Keratinocyte (primary cell): ENCODE results near the gene MAPKBP1. TPM values are rescaled to one million over a fixed set of nuclear protein-coding genes. Genes with fewer than 3 reads are reported as not detected.

ENCODE experiments used
- DNase-seq: peaks from one replicate; pipeline ENCODE4 v3.0.0-alpha.2; 2011; ENCODE audit warnings: low read depth, missing footprints, low spot score
- FAIRE-seq: peaks from 2 replicates; lab custom pipeline; 2011; peaks lifted over from hg19 to GRCh38; lab: Jason Lieb, UNC
- H2AFZ ChIP-seq: 2 replicates; pipeline ENCODE4 v1.6.0; 2012; ENCODE audit warnings: low read length, control low read depth, inconsistent platforms; ENCODE audit not compliant: control insufficient read depth
- H3K27ac ChIP-seq: 2 replicates; pipeline ENCODE4 v1.5.1; 2011; ENCODE audit warnings: low read length; ENCODE audit not compliant: control insufficient read depth, insufficient read depth
- H3K27me3 ChIP-seq: 3 replicates; pipeline ENCODE4 v1.6.0; 2011; ENCODE audit warnings: low read length; ENCODE audit not compliant: control insufficient read depth, insufficient read depth; ENCODE audit errors: extremely low read depth
- H3K36me3 ChIP-seq, 2 experiments: 2 replicates in 1 of 2; 3 replicates in 1 of 2; pipeline ENCODE4 v1.5.1; 2011; ENCODE audit warnings: low read length in 2 of 2, mild to moderate bottlenecking in 1 of 2; ENCODE audit not compliant: control insufficient read depth in 2 of 2, insufficient read depth in 2 of 2; ENCODE audit errors: extremely low read depth in 1 of 2
- H3K4me1 ChIP-seq: 3 replicates; pipeline ENCODE4 v1.5.1; 2011; ENCODE audit warnings: low read length; ENCODE audit not compliant: control insufficient read depth, insufficient read depth; ENCODE audit errors: extremely low read depth
- H3K4me2 ChIP-seq: 3 replicates; pipeline ENCODE4 v1.6.0; 2011; ENCODE audit warnings: low read depth, low read length; ENCODE audit not compliant: control insufficient read depth, insufficient read depth; ENCODE audit errors: extremely low read depth
- H3K4me3 ChIP-seq, 3 experiments: fragments of 200-600 bp in 1 of 3; sonication (generic) in 1 of 3; 2 replicates in 2 of 3; 3 replicates in 1 of 3; pipeline ENCODE4 v1.5.1; 2011 to 2016; ENCODE audit warnings: low read length in 3 of 3, mild to moderate bottlenecking in 3 of 3, control low read depth in 2 of 3, inconsistent platforms in 1 of 3, low read depth in 1 of 3, mixed read lengths in 1 of 3, mixed run types in 1 of 3, moderate library complexity in 1 of 3; ENCODE audit not compliant: control insufficient read depth in 2 of 3, insufficient read depth in 2 of 3; ENCODE audit errors: extremely low read depth in 1 of 3
- H3K79me2 ChIP-seq: 2 replicates; pipeline ENCODE4 v1.6.0; 2012; ENCODE audit warnings: low read length; ENCODE audit not compliant: control insufficient read depth, insufficient read depth
- H3K9ac ChIP-seq: 3 replicates; pipeline ENCODE4 v1.6.0; 2011; ENCODE audit warnings: low read length; ENCODE audit not compliant: control insufficient read depth, insufficient read depth; ENCODE audit errors: extremely low read depth
- H3K9me1 ChIP-seq: 3 replicates; pipeline ENCODE4 v1.6.0; 2011; ENCODE audit warnings: low read length; ENCODE audit not compliant: control insufficient read depth, insufficient read depth; ENCODE audit errors: extremely low read depth
- H3K9me3 ChIP-seq: 2 replicates; pipeline ENCODE4 v1.5.1; 2012; ENCODE audit warnings: low read depth, low read length; ENCODE audit not compliant: control insufficient read depth
- H4K20me1 ChIP-seq: 3 replicates; pipeline ENCODE4 v1.6.0; 2011; ENCODE audit warnings: low read length; ENCODE audit not compliant: control insufficient read depth, insufficient read depth; ENCODE audit errors: extremely low read depth
- CTCF ChIP-seq, 3 experiments: IDR thresholded peaks in 1 of 3; conservative IDR thresholded peaks in 1 of 3; optimal IDR thresholded peaks in 1 of 3; 2 replicates in 2 of 3; 3 replicates in 1 of 3; pipeline versions ENCODE3 to v1.5.1; 2011; ENCODE audit warnings: low read length in 3 of 3, mild to moderate bottlenecking in 3 of 3, moderate library complexity in 2 of 3, control low read depth in 1 of 3, inconsistent platforms in 1 of 3; ENCODE audit not compliant: insufficient read depth in 2 of 3; ENCODE audit errors: extremely low read depth in 1 of 3
- EZH2 ChIP-seq: IDR thresholded peaks from one replicate; pipeline ENCODE4 v1.6.1; 2012; ENCODE audit warnings: inconsistent platforms, mild to moderate bottlenecking, low read length, moderate library complexity
- dilution Hi-C: fragments of 300-500 bp; cut with MboI; formaldehyde crosslinking; loops from one replicate; pipeline ENCODE4 v1.7.0; 2020; ENCODE audit warnings: low sequenced_read_pairs; ENCODE audit not compliant: extremely low pct_ligation_motif_present
- polyA plus RNA-seq, 5 experiments: library from polyadenylated mRNA; depleted of rRNA in 3 of 5; stranded (reverse) in 3 of 5; stranded (forward) in 1 of 5; unstranded in 1 of 5; fragments of >200 nt; gene quantifications; 1 replicate in 1 of 5; 2 replicates in 3 of 5; 3 replicates in 1 of 5; pipeline versions ENCODE4 v1.2.1 to v1.2.3, GENCODE V29; 2011 to 2012; ENCODE audit warnings: missing spikeins in 2 of 5, low read depth in 1 of 5, low replicate concordance in 1 of 5

The MAPKBP1 gene
- polyA plus RNA-seq, 1 donor (not counting 4 experiments of a cell fraction or from before 2014, with no cell fraction given): 18.3 TPM

GRCh38 chr15:41854443-41854842 lies 80.2 kb downstream of the MAPKBP1 start:
- Histone ChIP-seq H3K79me2 (no peaks in the 10 kb centered on the region), H3K27me3 (peaks cover 16% of the 10 kb centered on the region), H2AFZ (no peak overlapping the region), H3K4me3 (no peak overlapping the region), H3K36me3 (no peaks in the 10 kb centered on the region), H3K4me2 (no peak overlapping the region), H3K9ac (no peak overlapping the region), H3K4me1 (peaks cover 10% of the 10 kb centered on the region), H4K20me1 (no peaks in the 10 kb centered on the region), H3K9me1 (no peaks in the 10 kb centered on the region), H3K9me3 (no peaks in the 10 kb centered on the region), H3K27ac (no peak overlapping the region)
- FAIRE-seq (no peak), DNase-seq (no peak)
- TF ChIP-seq EZH2: no peak
- no peak for TF ChIP-seq CTCF (optimal IDR thresholded peaks at IDR 0.05 in 1 of 3, IDR thresholded peaks at IDR 0.05 in 1 of 3, conservative IDR thresholded peaks at IDR 0.05 in 1 of 3; ENCODE audit: extremely low read depth in 1 of 3, insufficient read depth in 2 of 3, low read length in 3 of 3)
- dilution Hi-C loops: no loop called here

GRCh38 chr15:41855261-41855961 lies 81.1 kb downstream of the MAPKBP1 start:
- Histone ChIP-seq H3K27me3 (peaks cover 16% of the 10 kb centered on the region), H4K20me1 (no peaks in the 10 kb centered on the region), H3K4me1 (peaks cover under 1% of the 10 kb centered on the region), H2AFZ (no peak overlapping the region), H3K79me2 (no peaks in the 10 kb centered on the region), H3K9me3 (no peaks in the 10 kb centered on the region), H3K36me3 (no peaks in the 10 kb centered on the region), H3K4me3 (no peak overlapping the region), H3K9ac (no peak overlapping the region), H3K9me1 (no peaks in the 10 kb centered on the region), H3K4me2 (no peak overlapping the region), H3K27ac (no peak overlapping the region)
- DNase-seq: no peak
- FAIRE-seq: no peak
- dilution Hi-C loops: no loop called here
- no peak for TF ChIP-seq CTCF (optimal IDR thresholded peaks at IDR 0.05 in 1 of 3, IDR thresholded peaks at IDR 0.05 in 1 of 3, conservative IDR thresholded peaks at IDR 0.05 in 1 of 3; ENCODE audit: extremely low read depth in 1 of 3, insufficient read depth in 2 of 3, low read length in 3 of 3)
- no peak for TF ChIP-seq EZH2
